Central memory CD4-positive, alpha-beta T cell (primary cell): Measurements from ENCODE around the gene CHKB.
A peak's percentile ranks its signal among the peaks of the same experiment; 100 is the strongest.
"Not testable (repeated sequence)": the region's sequence is repeated elsewhere in the genome, so short reads cannot be mapped to it uniquely, and the experiment has no call there.

ENCODE experiments used
- DNase-seq: peaks from one replicate; pipeline ENCODE4 v3.0.0; 2022

The CHKB gene

DNA sequence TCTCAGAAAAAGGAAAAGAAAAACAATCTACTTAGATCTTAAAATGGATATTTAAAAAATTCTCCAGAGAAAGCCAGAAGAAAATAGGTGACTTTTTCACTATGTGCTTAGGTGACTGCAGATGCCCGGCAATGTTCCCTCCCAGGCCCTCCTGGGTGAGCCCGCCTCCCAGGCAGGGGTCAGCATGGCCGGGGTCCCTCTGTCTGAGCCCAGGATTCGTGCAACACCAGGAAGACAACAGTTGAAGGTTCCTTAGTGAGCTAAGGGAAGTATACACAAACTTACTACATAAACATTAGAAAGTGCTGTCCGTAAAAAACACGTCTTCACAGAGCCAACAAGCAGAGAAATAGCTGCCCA is 29.5 kb upstream of the CHKB start:
- DNase-seq: no peak

DNA sequence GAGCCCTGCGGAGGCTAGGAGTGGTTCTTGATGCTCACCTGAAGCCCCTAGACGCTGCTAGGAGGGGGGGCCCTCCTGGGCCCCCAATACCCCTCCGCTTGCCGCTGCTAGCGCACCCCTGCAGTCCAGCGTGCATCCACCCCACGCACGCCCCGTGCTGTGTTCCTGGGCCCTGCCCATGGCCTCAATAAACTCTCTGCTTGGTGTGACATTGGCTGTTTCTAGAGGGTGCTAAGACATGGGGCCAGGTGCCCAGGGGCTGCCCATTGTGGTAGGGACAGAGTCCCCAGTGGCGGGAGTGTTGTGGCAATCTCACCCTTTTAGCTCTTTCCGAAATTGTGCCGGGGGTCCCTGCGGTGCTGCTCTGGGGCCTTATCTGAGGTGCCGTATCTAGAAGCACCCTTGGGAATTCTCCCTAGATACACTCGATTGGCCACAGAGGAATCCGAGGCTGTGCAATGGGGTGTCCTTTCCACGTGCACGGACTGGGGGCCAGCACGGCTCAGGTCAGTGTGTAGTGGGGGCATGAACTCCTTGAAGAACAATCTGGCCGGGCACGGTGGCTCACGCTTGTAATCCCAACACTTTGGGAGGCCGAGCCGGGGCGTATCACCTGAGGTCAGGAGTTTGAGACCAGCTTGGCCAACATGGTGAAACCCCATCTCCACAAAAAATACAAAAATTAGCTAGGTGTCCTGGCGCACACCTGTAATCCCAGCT is 28.9 kb upstream of the CHKB start:
- DNase-seq: no peak

DNA sequence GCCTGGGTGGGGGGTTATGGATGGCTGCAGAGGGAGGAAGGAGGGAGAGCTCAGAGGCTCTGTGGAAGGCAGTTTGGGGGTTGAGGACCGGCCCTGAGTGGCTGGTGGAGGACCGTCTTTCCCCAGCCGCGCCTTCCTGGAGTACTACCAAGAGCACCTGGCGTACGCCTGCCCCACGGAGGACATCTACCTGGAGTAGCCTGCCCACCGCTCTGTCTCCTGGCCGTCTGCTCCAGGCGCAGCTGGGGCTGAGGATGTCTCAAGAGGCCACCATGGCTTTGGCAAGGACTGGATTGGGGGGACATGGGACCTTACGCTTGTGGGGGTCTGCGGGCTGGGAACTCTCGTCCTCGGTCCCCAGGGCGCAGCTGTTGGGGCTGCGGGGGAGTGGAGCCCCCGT is 27.9 kb upstream of the CHKB start:
- DNase-seq: no peak

DNA sequence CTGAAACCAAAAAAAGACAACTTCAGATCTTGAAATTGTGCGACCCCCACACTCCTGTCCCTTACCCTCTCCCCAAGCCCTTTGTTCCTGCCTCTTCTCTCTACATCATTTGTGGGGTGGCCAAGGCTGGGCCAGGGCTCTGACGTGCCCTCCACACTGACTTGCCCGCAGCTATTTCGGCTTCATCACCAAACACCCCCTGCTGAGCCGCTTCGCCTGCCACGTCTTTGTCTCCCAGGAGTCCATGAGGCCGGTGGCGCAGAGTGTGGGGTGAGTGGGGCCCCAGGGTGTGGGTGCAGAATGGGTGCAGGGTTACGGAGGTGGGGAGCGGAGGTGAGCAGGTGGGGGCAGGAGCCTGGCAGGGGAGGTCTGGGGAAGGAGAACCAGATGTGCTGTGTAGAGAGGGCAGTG is 27.4 kb upstream of the CHKB start:
- DNase-seq: no peak

DNA sequence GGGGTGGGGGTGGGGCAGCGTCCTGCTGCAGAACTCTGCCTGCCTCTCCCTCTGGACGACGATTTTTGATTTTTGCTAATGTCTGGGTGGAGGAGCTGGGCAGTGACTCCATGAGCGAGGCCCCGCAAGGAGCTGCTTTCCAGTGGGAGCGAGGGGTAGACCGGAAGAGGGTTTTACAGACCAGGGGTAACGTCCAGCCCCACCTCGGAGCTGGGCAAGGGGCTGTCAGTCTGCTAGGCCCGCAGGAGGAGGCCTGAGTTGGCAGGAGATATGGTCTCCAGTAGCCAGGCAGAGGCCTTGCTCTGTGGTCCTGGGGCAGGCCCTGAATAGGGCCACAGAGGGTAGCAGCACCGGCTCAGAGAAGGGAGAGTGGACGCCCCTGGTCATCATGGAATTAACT is 26.9 kb upstream of the CHKB start:
- DNase-seq: no peak

DNA sequence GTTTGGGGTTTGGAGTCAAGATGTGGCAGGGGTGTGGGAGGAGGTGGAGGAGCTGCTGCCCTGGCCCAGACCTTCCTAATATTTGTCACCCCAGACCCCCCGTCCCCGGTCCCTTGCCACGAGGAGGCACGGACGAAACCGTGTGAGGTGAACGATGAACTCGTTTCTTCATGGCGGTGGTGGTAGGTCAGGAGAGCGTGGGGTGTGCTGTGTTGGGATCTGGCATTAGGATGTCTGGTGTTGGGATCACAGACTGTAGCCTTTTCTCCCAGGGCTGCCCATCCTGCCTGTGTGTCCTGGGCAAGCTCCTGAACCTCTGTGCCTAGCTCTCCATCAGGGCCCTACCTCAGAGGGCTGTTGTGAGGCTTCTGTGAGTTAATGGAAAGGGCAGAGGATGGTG is 26.3 kb upstream of the CHKB start:
- no peak for DNase-seq

DNA sequence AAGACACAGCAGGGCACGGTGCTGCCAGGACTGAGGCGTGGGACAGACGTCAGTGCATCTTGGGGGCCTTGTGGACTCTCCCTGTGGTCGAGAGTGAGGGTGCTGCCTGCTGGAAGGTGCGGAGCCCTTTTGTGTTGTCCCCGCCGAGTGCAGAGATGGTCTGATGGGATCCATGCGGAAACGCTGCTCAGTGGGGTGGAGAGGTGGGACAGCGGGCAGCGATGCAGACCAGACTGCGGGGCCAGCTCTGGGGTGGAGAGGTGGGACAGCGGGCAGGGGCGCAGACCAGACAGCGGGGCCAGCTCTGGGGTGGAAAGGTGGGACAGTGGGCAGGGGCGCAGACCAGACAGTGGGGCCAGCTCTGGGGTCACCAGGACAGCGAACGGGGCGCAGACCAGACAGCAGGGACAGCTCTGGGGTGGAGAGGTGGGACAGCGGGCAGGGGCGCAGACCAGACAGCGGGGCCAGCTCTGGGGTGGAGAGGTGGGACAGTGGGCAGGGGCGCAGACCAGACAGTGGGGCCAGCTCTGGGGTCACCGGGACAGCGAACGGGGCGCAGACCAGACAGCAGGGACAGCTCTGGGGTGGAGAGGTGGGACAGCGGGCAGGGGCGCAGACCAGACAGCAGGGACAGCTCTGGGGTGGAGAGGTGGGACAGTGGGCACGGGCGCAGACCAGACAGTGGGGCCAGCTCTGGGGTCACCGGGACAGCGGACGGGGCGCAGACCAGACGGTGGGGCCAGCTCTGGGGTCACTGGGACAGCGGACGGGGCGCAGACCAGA is 25.6 kb upstream of the CHKB start:
- DNase-seq: not testable (repeated sequence)

DNA sequence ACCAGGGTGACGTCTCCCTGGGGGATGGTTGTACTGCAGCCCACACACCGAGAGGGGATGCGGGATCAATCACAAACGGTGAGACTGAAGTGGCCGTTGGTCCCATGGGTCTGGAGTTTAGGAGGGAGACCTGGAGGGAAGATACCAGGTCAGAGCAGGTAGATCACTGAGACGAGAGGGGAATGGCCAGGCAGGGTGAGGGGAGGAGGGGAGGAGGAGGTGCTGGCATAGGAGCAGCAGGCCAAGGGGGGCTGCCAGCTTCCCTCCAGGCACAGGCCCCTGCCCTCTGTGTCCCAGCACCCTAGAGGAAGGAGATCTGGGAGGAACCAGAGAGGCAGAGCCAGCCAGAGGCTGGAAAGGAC is 25.0 kb upstream of the CHKB start:
- DNase-seq: no peak

DNA sequence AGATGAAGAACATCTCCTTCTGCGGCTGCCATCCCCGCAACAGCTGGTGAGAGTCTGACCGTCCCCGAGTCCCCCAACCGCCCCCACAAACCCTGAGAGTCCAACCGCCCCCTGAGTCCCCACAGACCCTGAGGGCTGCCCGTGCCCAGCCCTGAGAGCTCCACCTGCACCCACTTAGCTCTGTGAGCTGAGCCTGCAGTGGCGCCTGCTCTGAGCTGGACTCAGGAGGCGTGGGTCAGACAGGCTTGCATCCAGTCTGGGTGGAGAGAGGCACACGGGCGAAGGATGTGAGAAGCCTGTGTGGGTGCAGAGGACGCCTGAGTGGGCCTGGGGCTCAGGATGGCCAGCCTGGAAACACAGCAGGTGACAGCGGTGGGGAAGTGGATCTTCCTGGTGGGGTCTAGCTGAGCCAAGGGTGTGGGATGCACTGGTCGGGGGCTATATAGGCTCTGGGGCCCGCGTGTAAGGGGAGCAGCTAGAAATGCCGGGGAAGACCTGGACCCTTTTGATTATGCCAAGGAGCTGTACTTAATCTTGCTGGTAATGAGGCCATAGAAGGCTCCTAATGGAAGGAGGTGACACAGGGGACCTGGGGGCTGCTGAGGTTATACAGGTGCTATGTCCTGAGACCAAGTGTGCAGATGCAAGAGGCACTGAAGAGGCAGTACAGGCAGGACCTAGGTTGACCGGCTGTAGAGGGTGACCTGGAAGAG is 24.5 kb upstream of the CHKB start:
- no peak for DNase-seq

DNA sequence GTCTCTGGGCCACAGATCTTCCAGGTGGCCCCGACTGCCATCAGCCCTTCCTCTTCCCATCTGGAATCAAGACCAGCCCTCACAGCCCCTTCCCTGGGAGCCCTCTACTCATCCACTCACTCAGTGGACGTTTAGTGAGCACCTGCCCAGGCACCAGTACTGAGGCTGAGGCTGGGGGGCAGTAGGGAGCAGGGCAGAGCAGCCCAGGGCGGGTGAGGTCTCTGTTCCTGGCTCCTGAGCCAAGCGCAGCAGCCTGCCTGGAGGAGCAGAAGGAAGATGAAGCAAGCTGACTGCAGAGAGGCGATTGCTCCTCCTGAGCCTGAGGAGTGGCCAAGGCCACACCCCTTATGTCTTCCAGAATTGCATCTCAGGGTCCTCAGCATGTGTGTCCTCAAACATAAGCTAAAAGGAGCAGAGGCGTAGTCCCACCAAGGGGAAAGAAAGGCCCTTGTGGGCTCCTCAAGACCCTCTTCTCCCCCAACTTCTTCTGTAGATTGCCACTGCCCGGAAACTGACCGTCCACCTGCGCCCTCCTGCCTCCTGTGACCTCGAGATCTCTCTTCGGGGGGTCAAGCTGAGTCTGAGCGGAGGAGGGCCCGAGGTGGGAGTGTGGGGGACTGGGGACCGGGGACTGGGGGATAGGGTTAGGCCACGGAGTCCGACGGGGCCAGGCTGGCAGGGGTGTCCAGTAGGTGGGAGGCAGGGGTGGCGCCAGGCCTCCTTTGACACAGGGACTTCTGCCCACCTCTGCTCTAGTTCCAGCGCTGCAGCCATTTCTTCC is 23.7 kb upstream of the CHKB start:
- DNase-seq: no peak

DNA sequence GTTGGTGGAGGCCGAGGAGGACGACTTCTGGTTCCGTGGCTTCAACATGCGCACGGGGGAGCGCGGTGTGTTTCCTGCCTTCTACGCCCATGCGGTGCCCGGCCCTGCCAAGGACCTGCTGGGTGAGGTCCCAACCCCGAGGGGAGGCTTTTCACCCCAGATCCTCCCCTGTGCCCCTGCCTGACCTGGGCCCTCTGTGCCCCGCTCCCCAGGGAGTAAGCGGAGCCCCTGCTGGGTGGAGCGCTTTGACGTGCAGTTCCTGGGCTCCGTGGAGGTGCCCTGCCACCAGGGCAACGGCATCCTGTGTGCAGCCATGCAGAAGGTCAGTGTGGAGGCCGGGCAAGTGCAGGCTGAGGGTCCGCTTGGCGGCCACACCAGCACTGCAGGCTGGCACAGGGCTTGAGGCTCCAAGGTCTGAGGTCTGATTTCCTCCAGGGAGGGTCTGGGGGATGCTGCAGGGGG is 23.0 kb upstream of the CHKB start:
- no peak for DNase-seq

DNA sequence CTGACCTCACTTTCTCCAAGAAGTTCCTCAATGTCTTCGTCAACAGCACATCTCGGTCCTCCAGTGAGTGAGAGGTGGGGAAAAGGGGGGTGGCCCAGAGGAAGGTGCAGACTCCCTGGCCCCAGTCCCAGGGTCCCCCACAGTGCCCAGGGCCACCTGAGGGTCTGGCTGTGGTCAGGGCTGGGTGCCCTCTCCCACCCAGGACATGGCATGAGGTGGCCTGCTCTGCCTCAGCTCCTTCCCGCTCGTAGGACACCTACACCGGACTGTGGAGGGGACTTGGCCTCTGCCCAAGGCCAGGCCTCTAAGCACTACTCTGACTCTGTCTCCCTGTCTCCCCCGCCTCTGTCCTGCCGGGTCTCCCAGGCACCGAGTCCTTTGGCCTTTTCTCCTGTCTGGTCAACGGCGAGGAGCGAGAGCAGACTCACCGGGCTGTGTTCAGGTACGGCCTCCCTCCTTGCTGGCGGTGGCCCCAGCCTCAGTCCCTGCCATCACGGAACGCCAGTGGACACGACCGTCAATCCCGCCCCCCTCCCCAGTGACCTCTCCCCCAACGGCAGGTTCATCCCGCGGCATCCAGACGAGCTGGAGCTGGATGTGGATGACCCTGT is 22.5 kb upstream of the CHKB start:
- DNase-seq: no peak

DNA sequence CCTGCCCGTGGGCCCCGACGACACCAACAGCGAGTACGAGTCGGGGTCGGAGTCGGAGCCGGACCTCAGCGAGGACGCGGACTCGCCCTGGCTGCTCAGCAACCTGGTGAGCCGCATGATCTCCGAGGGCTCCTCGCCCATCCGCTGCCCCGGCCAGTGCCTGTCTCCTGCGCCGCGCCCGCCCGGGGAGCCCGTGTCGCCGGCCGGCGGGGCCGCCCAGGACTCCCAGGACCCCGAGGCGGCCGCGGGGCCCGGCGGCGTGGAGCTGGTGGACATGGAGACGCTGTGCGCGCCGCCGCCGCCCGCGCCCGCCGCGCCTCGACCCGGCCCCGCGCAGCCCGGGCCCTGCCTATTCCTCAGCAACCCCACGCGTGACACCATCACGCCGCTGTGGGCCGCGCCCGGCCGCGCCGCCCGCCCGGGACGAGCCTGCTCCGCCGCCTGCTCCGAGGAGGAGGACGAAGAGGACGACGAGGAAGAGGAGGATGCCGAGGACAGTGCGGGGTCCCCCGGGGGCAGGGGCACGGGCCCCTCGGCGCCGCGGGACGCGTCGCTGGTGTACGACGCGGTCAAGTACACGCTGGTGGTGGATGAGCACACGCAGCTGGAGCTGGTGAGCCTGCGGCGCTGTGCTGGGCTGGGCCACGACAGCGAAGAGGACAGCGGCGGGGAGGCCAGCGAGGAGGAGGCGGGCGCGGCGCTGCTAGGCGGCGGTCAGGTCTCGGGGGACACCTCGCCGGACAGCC is 21.8 kb upstream of the CHKB start:
- no peak for DNase-seq

DNA sequence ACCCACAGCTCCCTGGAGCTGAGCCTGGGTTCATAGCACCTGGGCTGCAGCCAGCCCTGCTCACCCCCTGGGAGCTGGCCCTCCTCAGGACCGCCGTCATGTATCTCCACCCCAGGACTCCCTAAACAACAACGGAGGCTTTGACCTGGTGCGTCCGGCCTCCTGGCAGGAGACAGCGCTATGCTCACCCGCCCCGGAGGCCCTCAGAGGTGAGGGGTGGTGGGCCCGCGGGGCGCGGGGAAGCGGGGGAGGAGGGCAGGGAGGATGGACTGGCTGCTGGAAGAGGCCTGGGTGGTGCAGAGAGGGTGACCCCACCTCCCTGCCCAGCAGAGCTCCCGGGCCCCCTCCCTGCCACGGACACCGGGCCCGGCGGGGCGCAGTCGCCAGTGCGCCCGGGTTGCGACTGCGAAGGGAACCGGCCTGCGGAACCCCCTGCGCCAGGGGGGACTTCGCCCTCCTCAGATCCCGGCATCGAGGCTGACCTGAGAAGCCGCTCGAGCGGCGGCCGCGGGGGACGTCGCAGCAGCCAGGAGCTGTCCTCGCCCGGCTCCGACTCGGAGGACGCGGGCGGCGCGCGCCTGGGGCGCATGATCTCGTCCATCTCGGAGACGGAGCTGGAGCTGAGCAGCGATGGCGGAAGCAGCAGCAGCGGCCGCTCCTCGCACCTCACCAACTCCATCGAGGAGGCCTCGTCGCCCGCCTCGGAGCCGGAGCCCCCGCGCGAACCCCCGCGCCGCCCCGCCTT is 21.0 kb upstream of the CHKB start:
- no peak for DNase-seq

DNA sequence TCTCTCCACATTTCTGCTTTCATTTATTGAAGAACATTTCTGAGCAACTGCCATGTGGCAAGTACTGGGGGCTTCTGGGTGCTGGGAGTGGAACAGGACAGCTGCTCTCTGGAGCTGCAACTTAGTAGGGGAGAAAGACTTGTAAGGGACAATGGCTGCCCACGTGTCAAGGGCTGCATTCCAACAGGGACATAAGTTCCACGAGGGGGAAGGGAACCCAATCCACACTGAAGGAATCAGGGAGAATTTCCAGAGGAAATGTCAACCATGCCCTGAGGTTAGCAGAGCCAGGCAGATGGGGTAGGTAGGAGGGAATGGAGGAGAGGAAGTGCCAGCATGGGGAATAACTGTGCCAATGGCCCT is 19.7 kb upstream of the CHKB start:
- DNase-seq: no peak

DNA sequence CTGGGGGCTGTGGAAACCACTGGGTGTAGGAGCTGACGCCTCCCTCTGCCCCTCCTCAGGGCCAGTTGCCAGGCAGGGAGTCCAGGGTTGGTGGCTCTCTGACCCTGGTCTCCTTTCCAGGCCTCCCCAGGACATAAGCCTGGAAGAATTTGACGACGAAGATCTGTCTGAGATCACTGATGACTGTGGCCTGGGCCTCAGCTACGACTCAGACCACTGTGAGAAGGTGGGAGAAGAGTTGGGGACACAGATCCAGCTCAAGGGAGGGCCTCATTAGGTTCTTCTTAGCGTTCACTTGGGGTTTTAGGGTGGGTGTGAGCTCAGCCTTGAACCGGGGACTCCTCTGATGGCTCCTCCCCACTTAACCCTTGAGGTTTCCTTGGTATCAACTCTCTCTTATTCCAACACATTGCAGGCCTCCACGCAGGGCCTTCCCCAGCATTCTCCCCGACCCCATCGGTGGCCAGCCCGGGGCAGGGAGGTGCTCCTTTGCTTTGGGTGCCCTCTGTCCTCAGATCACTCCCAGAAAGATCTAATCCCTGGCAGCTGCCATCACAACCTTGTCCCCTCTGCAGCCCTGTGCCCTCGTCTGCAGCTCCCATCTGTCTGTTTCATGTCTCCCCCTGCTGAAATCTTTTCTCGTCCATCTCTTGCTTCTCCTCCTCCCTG is 19.2 kb upstream of the CHKB start:
- no peak for DNase-seq

DNA sequence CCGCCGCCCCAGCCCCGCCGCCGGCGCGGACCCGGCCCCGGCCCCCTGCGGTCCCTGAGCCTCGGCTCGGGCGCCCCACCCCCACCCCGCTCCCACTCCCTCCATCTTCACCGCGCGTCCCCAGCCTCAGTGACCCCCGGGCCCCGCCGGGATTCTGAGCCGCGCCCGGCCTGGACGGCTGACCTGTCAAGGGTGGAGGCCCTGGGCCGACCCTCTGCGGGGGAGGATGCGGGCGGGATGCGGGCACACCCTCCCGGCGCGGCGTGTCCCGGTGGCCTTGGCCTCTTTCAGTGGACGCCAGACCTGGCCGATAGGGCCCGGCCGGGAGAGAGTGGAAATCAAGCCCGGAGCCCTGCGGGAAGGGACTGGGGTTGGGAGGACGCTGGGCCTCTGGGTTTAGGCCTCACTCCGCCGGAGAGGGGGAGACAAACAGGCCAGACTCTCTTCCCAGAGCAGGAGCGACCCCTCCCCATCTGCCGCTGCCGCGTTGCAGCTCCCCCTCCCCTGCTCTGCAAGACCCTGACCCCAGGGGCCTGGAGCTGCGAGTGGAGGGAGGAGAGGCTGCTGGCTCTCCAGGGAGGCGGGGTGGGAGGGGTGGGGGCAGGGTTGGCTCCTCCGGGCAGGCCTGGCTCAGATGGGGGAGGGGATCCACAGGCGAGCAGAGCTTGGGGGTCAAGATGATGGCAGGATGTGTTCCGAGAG is 18.5 kb upstream of the CHKB start:
- DNase-seq: no peak

DNA sequence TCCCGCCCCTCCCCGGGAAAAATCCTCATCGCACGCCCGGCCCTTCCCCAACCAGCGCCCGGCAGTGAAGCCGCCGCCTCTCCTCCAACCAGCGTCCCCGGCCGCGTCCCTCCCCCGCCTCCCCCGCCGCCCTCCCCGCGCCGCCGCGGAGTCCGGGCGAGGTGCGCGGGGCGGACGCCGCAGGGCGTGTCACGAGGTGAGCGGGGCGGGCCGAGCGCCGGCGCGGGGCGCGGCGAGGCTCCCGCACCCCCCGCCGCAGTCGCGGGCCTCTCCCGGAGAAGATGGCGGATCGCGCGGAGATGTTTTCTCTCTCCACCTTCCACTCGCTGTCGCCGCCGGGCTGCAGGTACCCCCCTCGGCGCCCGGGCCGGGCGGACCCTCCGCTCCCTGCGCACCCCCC is 17.9 kb upstream of the CHKB start, which contains the start of gene MAPK8IP2:
Gene MAPK8IP2 (plus strand): TSS at position 256 of the 400 bp plus-strand sequence. CDS start 26 bp downstream, at position 282.
- no peak for DNase-seq

DNA sequence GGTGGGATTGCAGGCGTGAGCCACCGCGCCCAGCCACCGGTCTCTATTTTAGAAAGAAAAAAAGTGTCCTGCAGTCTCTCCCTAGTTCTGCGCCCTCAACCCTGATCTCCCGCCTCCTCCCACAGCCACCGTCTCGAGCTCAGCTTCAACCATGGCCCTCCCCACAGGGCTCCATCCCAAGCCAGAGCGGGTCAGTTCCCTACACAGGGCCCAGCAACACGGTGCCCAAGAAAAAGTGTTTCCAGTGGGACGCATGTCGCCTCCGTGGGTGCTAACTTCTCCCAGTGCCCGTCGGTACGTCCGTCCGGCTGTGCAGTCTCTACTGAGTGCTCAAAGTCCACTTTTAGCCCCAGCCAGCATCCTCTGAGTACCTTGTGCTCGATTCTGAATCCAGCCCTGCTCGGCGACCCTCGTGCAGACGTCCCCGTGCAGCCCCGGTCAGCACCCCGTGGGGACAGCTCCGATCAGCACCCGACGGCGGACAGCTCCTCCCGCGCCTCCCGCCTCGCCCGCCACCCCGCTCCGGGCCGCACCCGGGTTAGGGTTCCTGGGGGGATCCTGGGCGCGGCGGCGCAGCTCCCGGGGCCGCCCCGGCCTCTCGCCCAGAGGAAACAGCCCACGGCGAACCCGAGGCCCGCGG is 17.3 kb upstream of the CHKB start:
- DNase-seq: peak; percentile 51
